HUDEP-2 (cell line): Measurements from ENCODE around the gene ZNF692.

Experiments
- DNase-seq, 76 experiments: peaks; one replicate each; lab custom pipeline; 2025; ENCODE audit not compliant: unreplicated experiment in 76 of 76; lab: John Stamatoyannopoulos, UW

ZNF692 gene

GRCh38 chr1:248882427-248882826 is 23.5 kb upstream of the ZNF692 start:
- DNase-seq: peak in 35 of 76 experiments; percentile 8 to 78 (median 44)

- DNase-seq: peak in 1 of 76 experiments; percentile 22
Measured at GRCh38 chr1:248881261-248881660, 22.4 kb upstream of the ZNF692 start.

GRCh38 chr1:248873993-248874533 is 15.2 kb upstream of the ZNF692 start:
- peak in 72 of 76 experiments; percentile 31 to 99 (median 84) for DNase-seq

GRCh38 chr1:248873409-248873992 is 14.6 kb upstream of the ZNF692 start:
- DNase-seq: peak; percentile 51 to 99 (median 95)

- peak in 73 of 76 experiments; percentile 17 to 94 (median 67) for DNase-seq
Measured at GRCh38 chr1:248872752-248873408, 14.0 kb upstream of the ZNF692 start.

- peak in 2 of 76 experiments; percentile 6 to 23 for DNase-seq
Measured at GRCh38 chr1:248871837-248872401, 13.0 kb upstream of the ZNF692 start.

- DNase-seq: peak in 67 of 76 experiments; percentile 11 to 86 (median 66)
Measured at GRCh38 chr1:248862998-248863881, 4.4 kb upstream of the ZNF692 start.

GRCh38 chr1:248862695-248862997 is 3.8 kb upstream of the ZNF692 start:
- DNase-seq: no peak

- DNase-seq: no peak
Measured at GRCh38 chr1:248861616-248862015, 2.7 kb upstream of the ZNF692 start.

- DNase-seq: no peak
Measured at GRCh38 chr1:248860007-248860406, 1.1 kb upstream of the ZNF692 start.

- DNase-seq: peak in 58 of 76 experiments; percentile 30 to 94 (median 78)
Measured at GRCh38 chr1:248858096-248858890, 592 bp downstream of the ZNF692 start.

- DNase-seq: peak in 3 of 76 experiments; percentile 48 to 51 (median 50)
Measured at GRCh38 chr1:248857749-248858095, 1.2 kb downstream of the ZNF692 start.

- DNase-seq: peak in 6 of 76 experiments; percentile 2 to 31 (median 17)
Measured at GRCh38 chr1:248857201-248857600, 1.7 kb downstream of the ZNF692 start.

GRCh38 chr1:248856176-248856575 is 2.7 kb downstream of the ZNF692 start:
- no peak for DNase-seq

GRCh38 chr1:248855580-248855979 is 3.3 kb downstream of the ZNF692 start:
- no peak for DNase-seq

- DNase-seq: no peak
Measured at GRCh38 chr1:248853663-248854375, 5.1 kb downstream of the ZNF692 start.

- DNase-seq: no peak
Measured at GRCh38 chr1:248852481-248853405, 6.1 kb downstream of the ZNF692 start.

GRCh38 chr1:248851390-248851789 is 7.5 kb downstream of the ZNF692 start:
- no peak for DNase-seq
